ENCODE measurements around the gene LRP6.

Gene LRP6

GRCh38 chr12:12219664-12220063, 47.2 kb downstream of the LRP6 start:
- TF ChIP-seq JUND (IDR thresholded peaks at IDR 0.05; ENCODE audit: low read depth) = no peak
- in situ Hi-C loops (cut with HindIII; ENCODE audit: low pct_unique_long_range_greater_than_20kb, low sequenced_read_pairs) = no loop called here
- DNase-seq (ENCODE audit: low read depth in 1 of 2, low spot score in 1 of 2) = no peak

GRCh38 chr12:12217018-12217359, 49.9 kb downstream of the LRP6 start:
- no peak for DNase-seq (ENCODE audit: low read depth in 1 of 2, low spot score in 1 of 2)
- in situ Hi-C loops (cut with HindIII; ENCODE audit: low pct_unique_long_range_greater_than_20kb, low sequenced_read_pairs) = no loop called here
- TF ChIP-seq JUND (IDR thresholded peaks at IDR 0.05; ENCODE audit: low read depth) = no peak

DNA sequence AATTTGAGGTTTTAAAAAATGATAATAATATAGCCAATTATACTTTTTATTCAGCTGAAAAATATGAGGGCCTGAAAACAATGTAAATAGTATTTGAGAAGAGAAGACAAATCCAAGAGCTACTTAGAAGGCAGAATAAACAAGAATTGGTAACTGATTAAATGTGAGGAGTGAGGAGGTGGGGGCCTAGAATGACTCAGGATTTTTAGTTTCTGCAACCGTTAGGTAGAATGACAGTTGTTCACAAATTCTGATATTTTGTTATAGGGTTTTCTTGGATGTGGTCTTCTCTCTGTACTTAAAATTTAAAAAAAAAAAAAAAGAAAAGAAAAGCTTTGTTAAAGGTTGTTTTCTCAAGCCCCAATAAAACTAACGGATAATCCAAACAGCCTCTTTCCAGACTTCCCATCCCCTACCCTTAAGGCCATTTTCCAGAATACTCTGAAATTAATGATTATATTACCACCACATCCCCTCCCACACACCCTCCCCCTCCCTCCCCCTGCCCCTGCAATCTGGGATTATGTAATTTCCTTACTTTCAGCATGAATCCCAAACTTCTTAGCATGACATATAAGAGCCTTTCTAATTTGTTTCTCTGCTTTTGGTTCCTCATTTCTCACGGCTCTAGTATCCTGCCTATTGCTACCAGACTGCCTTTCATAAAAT, 50.4 kb downstream of the LRP6 start:
- no peak for TF ChIP-seq JUND (IDR thresholded peaks at IDR 0.05; ENCODE audit: low read depth)
- in situ Hi-C loops (cut with HindIII; ENCODE audit: low pct_unique_long_range_greater_than_20kb, low sequenced_read_pairs) = no loop called here
- DNase-seq (ENCODE audit: low read depth in 1 of 2, low spot score in 1 of 2) = no peak

DNA sequence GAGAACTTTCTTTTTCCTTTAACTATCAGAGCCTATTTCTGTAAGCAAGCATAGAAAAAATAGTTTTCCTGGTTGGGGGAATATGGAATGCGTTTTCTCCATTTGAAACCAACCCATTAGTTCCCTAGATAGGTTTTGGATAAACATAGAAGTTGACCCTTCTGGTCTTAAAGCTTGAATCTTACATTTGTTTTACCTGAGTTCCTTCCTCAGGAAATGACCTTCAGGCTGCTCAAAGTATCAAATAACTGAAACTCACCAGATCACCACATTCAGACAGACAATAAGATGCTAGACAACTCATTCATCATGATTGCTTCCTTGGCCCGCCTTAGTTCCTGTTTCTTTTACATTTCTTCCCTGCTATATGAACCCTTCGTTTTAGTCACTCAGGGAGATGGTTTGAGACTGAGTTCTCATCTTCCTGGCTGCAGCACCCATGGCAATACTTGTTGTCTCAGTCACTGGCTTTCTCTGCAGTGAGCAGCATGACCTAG, 52.2 kb downstream of the LRP6 start:
- in situ Hi-C loops (cut with HindIII; ENCODE audit: low pct_unique_long_range_greater_than_20kb, low sequenced_read_pairs) = no loop called here
- no peak for TF ChIP-seq JUND (IDR thresholded peaks at IDR 0.05; ENCODE audit: low read depth)
- no peak for DNase-seq (ENCODE audit: low read depth in 1 of 2, low spot score in 1 of 2)

DNA sequence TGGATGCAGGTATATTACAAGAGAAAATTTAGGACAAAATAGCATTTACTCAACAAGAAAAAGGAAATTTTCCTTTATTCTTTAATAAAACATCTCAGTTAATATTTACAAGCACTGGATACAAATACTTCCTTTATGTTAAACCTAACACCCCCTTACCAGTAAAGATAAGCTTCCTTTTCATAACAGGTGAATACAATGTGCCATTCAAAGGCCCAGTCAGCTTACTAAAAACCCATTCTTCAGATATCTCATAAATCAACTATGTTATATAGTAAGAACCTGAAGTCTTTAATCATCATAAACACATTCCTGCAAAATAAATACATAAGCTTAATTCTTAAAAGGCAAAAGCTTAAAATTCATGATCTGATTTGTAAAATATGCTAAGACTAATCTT, 52.6 kb downstream of the LRP6 start:
- DNase-seq (ENCODE audit: low read depth in 1 of 2, low spot score in 1 of 2) = no peak
- TF ChIP-seq JUND (IDR thresholded peaks at IDR 0.05; ENCODE audit: low read depth) = no peak
- in situ Hi-C loops (cut with HindIII; ENCODE audit: low pct_unique_long_range_greater_than_20kb, low sequenced_read_pairs) = no loop called here

GRCh38 chr12:12212769-12213168, 54.1 kb downstream of the LRP6 start:
- no peak for DNase-seq (ENCODE audit: low read depth in 1 of 2, low spot score in 1 of 2)
- no peak for TF ChIP-seq JUND (IDR thresholded peaks at IDR 0.05; ENCODE audit: low read depth)
- in situ Hi-C loops (cut with HindIII; ENCODE audit: low pct_unique_long_range_greater_than_20kb, low sequenced_read_pairs) = no loop called here

- no peak for DNase-seq (ENCODE audit: low read depth in 1 of 2, low spot score in 1 of 2)
- no peak for TF ChIP-seq JUND (IDR thresholded peaks at IDR 0.05; ENCODE audit: low read depth)
- in situ Hi-C loops (cut with HindIII; ENCODE audit: low pct_unique_long_range_greater_than_20kb, low sequenced_read_pairs) = no loop called here
These were observed 55.9 kb downstream of the LRP6 start for GRCh38 chr12:12210983-12211382.

GRCh38 chr12:12210416-12210815, 56.4 kb downstream of the LRP6 start:
- TF ChIP-seq JUND (IDR thresholded peaks at IDR 0.05; ENCODE audit: low read depth) = no peak
- DNase-seq (ENCODE audit: low read depth in 1 of 2, low spot score in 1 of 2) = no peak
- in situ Hi-C loops (cut with HindIII; ENCODE audit: low pct_unique_long_range_greater_than_20kb, low sequenced_read_pairs) = no loop called here

DNA sequence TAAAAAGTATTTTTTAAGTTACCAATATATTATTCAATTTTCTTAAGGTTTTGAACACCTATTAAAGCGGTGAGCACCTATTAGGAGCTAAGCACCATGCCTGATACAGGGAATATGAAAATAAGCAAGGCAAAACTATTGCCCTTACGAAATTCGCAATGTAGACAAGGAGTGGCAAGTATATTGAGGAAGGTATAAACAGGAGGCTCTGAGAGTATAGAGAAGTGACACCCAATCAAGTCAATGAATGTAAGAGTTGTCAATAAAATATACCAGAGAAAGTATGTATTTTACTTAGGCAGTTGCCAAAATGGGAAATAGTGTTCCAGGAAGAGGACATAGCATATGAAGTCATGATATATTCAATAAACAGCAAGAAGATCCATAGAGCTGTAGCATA, 57.2 kb downstream of the LRP6 start:
- no peak for TF ChIP-seq JUND (IDR thresholded peaks at IDR 0.05; ENCODE audit: low read depth)
- in situ Hi-C loops (cut with HindIII; ENCODE audit: low pct_unique_long_range_greater_than_20kb, low sequenced_read_pairs) = no loop called here
- no peak for DNase-seq (ENCODE audit: low read depth in 1 of 2, low spot score in 1 of 2)

GRCh38 chr12:12209043-12209442, 57.8 kb downstream of the LRP6 start:
- in situ Hi-C loops (cut with HindIII; ENCODE audit: low pct_unique_long_range_greater_than_20kb, low sequenced_read_pairs) = no loop called here
- no peak for TF ChIP-seq JUND (IDR thresholded peaks at IDR 0.05; ENCODE audit: low read depth)
- DNase-seq (ENCODE audit: low read depth in 1 of 2, low spot score in 1 of 2) = no peak

DNA sequence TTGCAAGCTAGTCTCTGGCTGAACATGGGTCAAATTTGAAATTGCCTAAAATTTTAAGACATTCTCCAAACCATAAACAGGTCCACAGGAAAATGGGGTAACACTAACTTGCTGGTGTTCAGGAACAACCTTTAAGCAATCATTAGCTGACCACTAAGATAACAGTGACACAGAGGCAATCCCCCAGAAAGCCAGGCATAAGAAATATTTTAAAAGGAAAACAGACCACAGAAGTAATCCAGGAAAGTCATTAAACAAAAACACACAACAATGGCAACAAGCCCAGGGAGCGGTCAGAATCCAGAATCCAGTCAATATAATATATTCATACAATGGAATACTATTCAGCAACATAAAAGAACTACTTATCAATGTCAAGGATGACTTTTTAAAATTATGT, 59.1 kb downstream of the LRP6 start:
- no peak for TF ChIP-seq JUND (IDR thresholded peaks at IDR 0.05; ENCODE audit: low read depth)
- DNase-seq (ENCODE audit: low read depth in 1 of 2, low spot score in 1 of 2) = no peak
- in situ Hi-C loops (cut with HindIII; ENCODE audit: low pct_unique_long_range_greater_than_20kb, low sequenced_read_pairs) = no loop called here

- in situ Hi-C loops (cut with HindIII; ENCODE audit: low pct_unique_long_range_greater_than_20kb, low sequenced_read_pairs) = no loop called here
- DNase-seq (ENCODE audit: low read depth in 1 of 2, low spot score in 1 of 2) = no peak
- no peak for TF ChIP-seq JUND (IDR thresholded peaks at IDR 0.05; ENCODE audit: low read depth)
These were observed 60.0 kb downstream of the LRP6 start for GRCh38 chr12:12206776-12207388.

DNA sequence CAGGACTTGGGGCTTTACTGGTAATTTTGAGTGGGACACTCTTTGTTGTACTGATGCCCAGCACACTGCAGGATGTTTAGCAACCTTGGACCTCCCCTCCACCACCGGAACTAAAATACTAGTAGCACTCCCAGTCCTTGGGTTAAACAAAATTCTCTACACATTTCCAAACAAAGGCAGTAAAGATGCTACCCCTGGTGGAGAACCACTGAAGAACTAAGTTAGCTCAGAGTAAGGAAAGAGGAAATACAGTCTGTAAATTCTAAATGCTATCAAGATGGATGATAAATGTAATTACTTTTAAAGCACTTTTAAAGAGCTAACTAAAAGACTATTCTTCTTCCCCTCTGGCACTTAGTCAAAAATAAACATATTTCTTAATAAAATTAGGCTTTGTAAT, 64.1 kb downstream of the LRP6 start:
- no peak for TF ChIP-seq JUND (IDR thresholded peaks at IDR 0.05; ENCODE audit: low read depth)
- no peak for DNase-seq (ENCODE audit: low read depth in 1 of 2, low spot score in 1 of 2)
- in situ Hi-C loops (cut with HindIII; ENCODE audit: low pct_unique_long_range_greater_than_20kb, low sequenced_read_pairs) = no loop called here

DNA sequence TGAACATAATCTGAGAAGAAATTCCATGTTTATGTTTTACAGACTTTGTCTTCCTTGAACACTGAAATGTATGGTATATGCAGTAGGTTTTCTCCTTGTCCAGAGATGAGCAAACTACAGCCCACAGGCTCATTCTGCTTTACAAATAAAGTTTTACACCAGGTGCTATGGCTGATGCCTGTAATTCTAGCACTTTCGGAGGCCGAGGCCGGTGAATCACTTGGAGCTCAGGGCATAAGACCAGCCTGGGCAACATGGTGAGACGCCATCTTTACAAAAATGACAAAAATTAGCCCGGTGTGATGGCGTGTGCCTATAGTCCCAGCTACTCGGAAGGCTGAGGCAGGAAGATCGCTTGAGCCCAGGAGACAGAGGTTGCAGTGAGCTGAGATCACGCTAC, 64.7 kb downstream of the LRP6 start:
- no peak for DNase-seq (ENCODE audit: low read depth in 1 of 2, low spot score in 1 of 2)

More for the DNA sequence above, 64.7 kb downstream of the LRP6 start:
- TF ChIP-seq JUND (IDR thresholded peaks at IDR 0.05; ENCODE audit: low read depth) = no peak
- in situ Hi-C loops (cut with HindIII; ENCODE audit: low pct_unique_long_range_greater_than_20kb, low sequenced_read_pairs) = no loop called here
